Measurements from ENCODE around the gene CNNM4.

- TF ChIP-seq POLR2A (IDR thresholded peaks at IDR 0.05; ENCODE audit: low read depth, low read length) (no peak), POLR2AphosphoS5 (IDR thresholded peaks at IDR 0.05; ENCODE audit: low read depth, low read length) (no peak), TAF1 (IDR thresholded peaks at IDR 0.05; ENCODE audit: low read depth, low read length) (no peak), PAX5 (IDR thresholded peaks at IDR 0.05; ENCODE audit: insufficient read depth, low read length, severe bottlenecking) (no peak), SPI1 (IDR thresholded peaks at IDR 0.05; ENCODE audit: low read depth, low read length) (no peak)
Measured at GRCh38 chr2:96822786-96823185, 62.1 kb downstream of the CNNM4 start.

Measured in GM12891 (cell line).